ENCODE measurements around the gene G3BP1.

G3BP1 gene

GRCh38 chr5:151750121-151750520, 21.6 kb upstream of the G3BP1 start:
- TF ChIP-seq CREB1 (IDR thresholded peaks at IDR 0.05; ENCODE audit: low read depth) (no peak), ZBTB7A (IDR thresholded peaks at IDR 0.05; ENCODE audit: low read depth) (no peak), TCF12 (IDR thresholded peaks at IDR 0.05; ENCODE audit: low read depth) (no peak), CEBPB (IDR thresholded peaks at IDR 0.05) (no peak), YY1 (IDR thresholded peaks at IDR 0.05; ENCODE audit: low read depth) (no peak), TEAD4 (IDR thresholded peaks at IDR 0.05) (no peak), RAD21 (IDR thresholded peaks at IDR 0.05; ENCODE audit: low read depth) (no peak), USF1 (IDR thresholded peaks at IDR 0.05) (no peak), FOXM1 (IDR thresholded peaks at IDR 0.05; ENCODE audit: borderline replicate concordance, low read depth) (no peak), EP300 (IDR thresholded peaks at IDR 0.05; ENCODE audit: borderline replicate concordance) (no peak), REST (IDR thresholded peaks at IDR 0.05; ENCODE audit: low read depth) (no peak), EGR1 (IDR thresholded peaks at IDR 0.05) (no peak), MAX (IDR thresholded peaks at IDR 0.05) (no peak), TAF1 (IDR thresholded peaks at IDR 0.05; ENCODE audit: low read depth) (no peak)

GRCh38 chr5:151751091-151751490, 20.7 kb upstream of the G3BP1 start:
- TF ChIP-seq ZBTB7A (IDR thresholded peaks at IDR 0.05; ENCODE audit: low read depth) (no peak), TAF1 (IDR thresholded peaks at IDR 0.05; ENCODE audit: low read depth) (no peak), CREB1 (IDR thresholded peaks at IDR 0.05; ENCODE audit: low read depth) (no peak), NFIC (IDR thresholded peaks at IDR 0.05) (no peak), TCF12 (IDR thresholded peaks at IDR 0.05; ENCODE audit: low read depth) (no peak), CEBPB (IDR thresholded peaks at IDR 0.05) (no peak), EGR1 (IDR thresholded peaks at IDR 0.05) (no peak), RAD21 (IDR thresholded peaks at IDR 0.05; ENCODE audit: low read depth) (no peak), USF1 (IDR thresholded peaks at IDR 0.05) (no peak), EP300 (IDR thresholded peaks at IDR 0.05; ENCODE audit: borderline replicate concordance) (no peak), FOXM1 (IDR thresholded peaks at IDR 0.05; ENCODE audit: borderline replicate concordance, low read depth) (no peak), TEAD4 (IDR thresholded peaks at IDR 0.05) (no peak), REST (IDR thresholded peaks at IDR 0.05; ENCODE audit: low read depth) (no peak), MAX (IDR thresholded peaks at IDR 0.05) (no peak), YY1 (IDR thresholded peaks at IDR 0.05; ENCODE audit: low read depth) (no peak)

GRCh38 chr5:151751593-151751992, 20.2 kb upstream of the G3BP1 start:
- TF ChIP-seq RAD21 (IDR thresholded peaks at IDR 0.05; ENCODE audit: low read depth) (no peak), USF1 (IDR thresholded peaks at IDR 0.05) (no peak), ZBTB7A (IDR thresholded peaks at IDR 0.05; ENCODE audit: low read depth) (no peak), CREB1 (IDR thresholded peaks at IDR 0.05; ENCODE audit: low read depth) (no peak), TAF1 (IDR thresholded peaks at IDR 0.05; ENCODE audit: low read depth) (no peak), REST (IDR thresholded peaks at IDR 0.05; ENCODE audit: low read depth) (no peak), YY1 (IDR thresholded peaks at IDR 0.05; ENCODE audit: low read depth) (no peak)

- no peak for TF ChIP-seq REST (IDR thresholded peaks at IDR 0.05; ENCODE audit: low read depth)
- no peak for TF ChIP-seq YY1 (IDR thresholded peaks at IDR 0.05; ENCODE audit: low read depth)
- TF ChIP-seq CEBPB (IDR thresholded peaks at IDR 0.05): no peak
- TF ChIP-seq TCF12 (IDR thresholded peaks at IDR 0.05; ENCODE audit: low read depth): no peak
- no peak for TF ChIP-seq TEAD4 (IDR thresholded peaks at IDR 0.05)
- TF ChIP-seq ZBTB7A (IDR thresholded peaks at IDR 0.05; ENCODE audit: low read depth): no peak
Observed at GRCh38 chr5:151755383-151755782, 16.4 kb upstream of the G3BP1 start.

All from Ishikawa (cell line).